ENCODE results near the gene TMEM247. TPM values are rescaled to one million over a fixed set of nuclear protein-coding genes. Genes with fewer than 3 reads are reported as not detected.
"Not testable (repeated sequence)": the region's sequence is repeated elsewhere in the genome, so short reads cannot be mapped to it uniquely, and the experiment has no call there.

Gene TMEM247
- total and polyA plus RNA-seq, 4 donors = not detected

- no peak for DNase-seq (ENCODE audit: low spot score)
- no peak overlapping the region for H3K27ac ChIP-seq (ENCODE audit: low read depth in 1 of 2, low read length in 2 of 2)
- 64% methylated on average over 2 of the region's 2 CpGs for WGBS
- no peaks in the 10 kb centered on the region for H3K36me3 ChIP-seq (ENCODE audit: control insufficient read depth in 4 of 4, insufficient read depth in 3 of 4, low read depth in 1 of 4, low read length in 3 of 4)
- no peak overlapping the region for H3K4me3 ChIP-seq (ENCODE audit: low read depth in 1 of 3, low read length in 3 of 3)
- no peaks in the 10 kb centered on the region for H3K9me3 ChIP-seq (ENCODE audit: control insufficient read depth in 4 of 4, low read length in 3 of 4)
- H3K4me1 ChIP-seq (ENCODE audit: control insufficient read depth in 4 of 4, insufficient read depth in 4 of 4, low read length in 3 of 4) = peaks cover 0 to 2% (median under 1%) of the 10 kb centered on the region in 4 donors
- TF ChIP-seq ATF3 (IDR thresholded peaks at IDR 0.05) (no peak), CTCF (IDR thresholded peaks at IDR 0.05; ENCODE audit: low read depth, low read length, missing input control) (no peak), SP1 (IDR thresholded peaks at IDR 0.05) (no peak), MAX (IDR thresholded peaks at IDR 0.05) (no peak), FOXA2 (IDR thresholded peaks at IDR 0.05) (no peak), HNF4G (IDR thresholded peaks at IDR 0.05) (no peak), NR2F2 (IDR thresholded peaks at IDR 0.05) (no peak), ZBTB33 (IDR thresholded peaks at IDR 0.05) (no peak), FOXA1 (IDR thresholded peaks at IDR 0.05) (no peak), EGR1 (IDR thresholded peaks at IDR 0.05; ENCODE audit: low read depth in 2 of 2) (no peak), GABPA (IDR thresholded peaks at IDR 0.05 in 1 of 2, conservative IDR thresholded peaks at IDR 0.05 in 1 of 2) (no peak), RXRA (IDR thresholded peaks at IDR 0.05) (no peak), TAF1 (conservative IDR thresholded peaks at IDR 0.05) (no peak), JUND (IDR thresholded peaks at IDR 0.05) (no peak), HNF4A (conservative IDR thresholded peaks at IDR 0.05) (no peak), RAD21 (IDR thresholded peaks at IDR 0.05) (no peak), YY1 (IDR thresholded peaks at IDR 0.05) (no peak), REST (IDR thresholded peaks at IDR 0.05) (no peak)
- no peak overlapping the region for H3K9ac ChIP-seq (ENCODE audit: low read depth in 1 of 2, low read length in 2 of 2)
- no peaks in the 10 kb centered on the region for H3K27me3 ChIP-seq (ENCODE audit: control insufficient read depth in 4 of 4, insufficient read depth in 4 of 4, low read length in 3 of 4)
Observed at GRCh38 chr2:46521215-46521683, 41.9 kb downstream of the TMEM247 start.

- DNase-seq (ENCODE audit: low spot score); H3K36me3 ChIP-seq (ENCODE audit: control insufficient read depth in 4 of 4, insufficient read depth in 3 of 4, low read depth in 1 of 4, low read length in 3 of 4); H3K4me3 ChIP-seq (ENCODE audit: low read depth in 1 of 3, low read length in 3 of 3); H3K27ac ChIP-seq (ENCODE audit: low read depth in 1 of 2, low read length in 2 of 2); H3K4me1 ChIP-seq (ENCODE audit: control insufficient read depth in 4 of 4, insufficient read depth in 4 of 4, low read length in 3 of 4); H3K9ac ChIP-seq (ENCODE audit: low read depth in 1 of 2, low read length in 2 of 2); H3K9me3 ChIP-seq (ENCODE audit: control insufficient read depth in 4 of 4, low read length in 3 of 4); H3K27me3 ChIP-seq (ENCODE audit: control insufficient read depth in 4 of 4, insufficient read depth in 4 of 4, low read length in 3 of 4): not testable (repeated sequence)
Observed at GRCh38 chr2:46522385-46522784, 43.0 kb downstream of the TMEM247 start.
